Epithelial cell of alveolus of lung (primary cell): ENCODE results near the gene AGA. TPM values are rescaled to one million over a fixed set of nuclear protein-coding genes. Genes with fewer than 3 reads are reported as not detected.

Experiments
- total RNA-seq: library from RNA; depleted of rRNA; stranded (reverse); fragments of >200 nt; gene quantifications from 2 replicates; pipeline ENCODE4 v1.2.1, GENCODE V29; 2015

Gene AGA
- total RNA-seq = 16.8 and 38.3 TPM in 2 replicates

DNA sequence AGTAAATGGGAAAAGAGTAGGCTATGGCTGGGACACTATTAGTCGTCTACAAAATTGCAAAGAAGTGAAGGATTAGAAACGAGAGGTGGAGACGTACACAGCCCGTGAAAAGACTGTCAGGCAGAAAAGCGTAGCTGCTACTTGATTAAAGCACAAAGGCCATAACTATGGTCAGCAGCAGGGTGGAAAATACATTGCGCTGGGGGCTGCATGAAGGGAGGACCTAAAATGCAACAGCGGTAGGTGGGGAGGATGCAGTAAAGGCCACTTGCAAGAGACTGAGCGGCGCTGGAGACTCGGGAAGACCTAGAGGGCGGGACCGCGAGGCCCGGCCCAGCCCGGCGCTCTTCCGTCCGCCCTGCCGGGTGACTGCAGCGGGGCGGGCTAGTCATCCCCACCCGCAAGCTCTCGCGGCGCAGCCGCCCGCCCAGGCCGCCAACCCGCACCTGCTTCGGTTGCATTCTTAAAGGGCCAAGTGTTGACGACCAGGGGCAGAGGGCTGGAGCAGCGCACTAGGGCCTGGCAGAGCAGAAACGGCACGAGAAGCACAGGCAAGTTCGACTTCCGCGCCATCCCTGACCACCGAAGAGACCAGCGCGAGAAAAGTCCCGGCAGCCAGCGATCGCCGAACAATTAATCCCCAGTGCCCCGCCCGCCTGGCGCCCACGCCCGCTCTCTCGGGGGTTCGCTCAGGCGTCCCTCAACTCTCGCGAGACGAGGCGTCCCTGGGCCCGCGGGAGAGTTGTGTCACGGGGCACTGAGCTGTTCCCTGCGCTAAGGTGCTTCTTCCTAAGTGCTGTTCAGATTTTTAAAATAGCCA lies at the start of gene AGA:
Gene AGA (minus strand): TSS at position 635 of the 820 bp plus-strand sequence. CDS start 62 bp downstream, at position 573.

Other genes starting within 250 kb of the AGA start
- gene NEIL3, start 132.6 kb downstream of the AGA start, total RNA-seq = 8.4 and 9.9 TPM in 2 replicates